HCT116 (cell line): ENCODE data around the gene LMO7. TPM values are rescaled to one million over a fixed set of nuclear protein-coding genes. Genes with fewer than 3 reads are reported as not detected.
"Not testable (repeated sequence)": the region's sequence is repeated elsewhere in the genome, so short reads cannot be mapped to it uniquely, and the experiment has no call there.

ENCODE experiments used
- ATAC-seq: fragments of 200-7000 bp; cut with Tn5 transposase; 2 replicates; pipeline ENCODE4 v1.9.1; 2020; ENCODE audit warnings: mild to moderate bottlenecking, moderate library complexity
- BruUV-seq: library from RNA; stranded (reverse); fragments of 400-500 nt; replicated peaks from 2 replicates; lab custom pipeline; 2021; lab: Mats Ljungman, UMichigan
- CTCF ChIA-PET: fragments of 300-600 bp; sonication (Branson Sonifier 250); formaldehyde crosslinking; loops from one replicate; lab custom pipeline; 2021; ENCODE audit warnings: antibody characterized with exemption; lab: Charles Lee
- POLR2A ChIA-PET: fragments of 300-600, 350-600 bp; sonication (Branson Sonifier 250); formaldehyde crosslinking; loops from one replicate; lab custom pipeline; 2021; ENCODE audit warnings: antibody characterized with exemption; lab: Charles Lee
- RAD21 ChIA-PET, 2 experiments: fragments of 300-600 bp; sonication (Branson Sonifier 250); formaldehyde crosslinking; loops; one replicate each; lab custom pipeline; 2023; ENCODE audit warnings: low total read pairs in 2 of 2; ENCODE audit not compliant: uncharacterized antibody in 2 of 2, unreplicated experiment in 2 of 2, low non-redundant PET in 1 of 2; lab: Charles Lee
- DNase-seq: peaks from one replicate; pipeline ENCODE4 v3.0.0-alpha.2; 2010; ENCODE audit warnings: low read depth, low spot score
- H2AFZ ChIP-seq: fragments of 200-600 bp; shearing (Covaris generic), sonication (generic); 2 replicates; pipeline ENCODE4 v1.6.1; 2017; ENCODE audit warnings: low read depth, mixed run types, mixed read lengths, antibody characterized with exemption, low read length; ENCODE audit not compliant: poor library complexity, severe bottlenecking
- H3K27ac ChIP-seq: 2 replicates; pipeline ENCODE4 v1.5.1; 2012; ENCODE audit warnings: low read depth, low read length
- H3K27me3 ChIP-seq: fragments of 200-600 bp; sonication (generic); 2 replicates; pipeline ENCODE4 v1.6.1; 2016; ENCODE audit warnings: mixed run types, low read length, mixed read lengths; ENCODE audit not compliant: insufficient read depth
- H3K36me3 ChIP-seq, 2 experiments: fragments of 200-500 bp in 1 of 2; fragments of 200-600 bp in 1 of 2; sonication (Bioruptor generic) in 1 of 2; sonication (generic) in 1 of 2; 2 replicates each; pipeline versions ENCODE4 v1.5.1 to v1.6.1; 2014 to 2016; ENCODE audit warnings: low read length in 2 of 2, inconsistent platforms in 1 of 2, mixed read lengths in 1 of 2, mixed run types in 1 of 2; ENCODE audit not compliant: insufficient read depth in 2 of 2, control insufficient read depth in 1 of 2
- H3K4me1 ChIP-seq, 2 experiments: fragments of 200-600 bp in 1 of 2; sonication (generic) in 1 of 2; 2 replicates each; pipeline versions ENCODE4 v1.5.1 to v1.6.1; 2012 to 2017; ENCODE audit warnings: low read length in 2 of 2, inconsistent platforms in 1 of 2, mild to moderate bottlenecking in 1 of 2, mixed read lengths in 1 of 2, mixed run types in 1 of 2, moderate library complexity in 1 of 2; ENCODE audit not compliant: insufficient read depth in 2 of 2, control insufficient read depth in 1 of 2
- H3K4me2 ChIP-seq: fragments of 200-600 bp; sonication (generic); 2 replicates; pipeline ENCODE4 v1.6.1; 2017; ENCODE audit warnings: mixed run types, low read length, mixed read lengths
- H3K4me3 ChIP-seq, 2 experiments: fragments of 200-600 bp in 1 of 2; sonication (generic) in 1 of 2; replicated peaks in 1 of 2; 2 replicates each; pipeline ENCODE4 v1.5.1; 2011 to 2016; ENCODE audit warnings: low read length in 2 of 2, control low read depth in 1 of 2, low read depth in 1 of 2, mild to moderate bottlenecking in 1 of 2, mixed read lengths in 1 of 2, mixed run types in 1 of 2
- H3K79me2 ChIP-seq: fragments of 200-600 bp; sonication (generic); 2 replicates; pipeline ENCODE4 v1.6.1; 2017; ENCODE audit warnings: mild to moderate bottlenecking, mixed run types, low read length, moderate library complexity, mixed read lengths; ENCODE audit not compliant: insufficient read depth
- H3K9ac ChIP-seq: fragments of 200-600 bp; sonication (generic); 2 replicates; pipeline ENCODE4 v1.6.1; 2016; ENCODE audit warnings: low read length, mixed read lengths
- H3K9me2 ChIP-seq: fragments of 200-600 bp; sonication (generic), shearing (Covaris generic); 2 replicates; pipeline ENCODE4 v1.6.1; 2017; ENCODE audit warnings: mixed run types, mild to moderate bottlenecking, moderate library complexity; ENCODE audit not compliant: insufficient read depth
- H3K9me3 ChIP-seq, 2 experiments: fragments of 200-500 bp in 1 of 2; fragments of 200-600 bp in 1 of 2; sonication (Bioruptor generic) in 1 of 2; sonication (generic) in 1 of 2; 2 replicates each; pipeline ENCODE4 v1.6.1; 2014 to 2017; ENCODE audit warnings: low read length in 2 of 2, mixed read lengths in 2 of 2, inconsistent platforms in 1 of 2, low read depth in 1 of 2, mild to moderate bottlenecking in 1 of 2, mixed run types in 1 of 2, moderate library complexity in 1 of 2; ENCODE audit not compliant: control insufficient read depth in 1 of 2, insufficient read depth in 1 of 2
- H4K20me1 ChIP-seq: fragments of 200-600 bp; sonication (generic), shearing (Covaris generic); 2 replicates; pipeline ENCODE4 v1.6.1; 2017; ENCODE audit warnings: mixed run types, mild to moderate bottlenecking, moderate library complexity; ENCODE audit not compliant: insufficient read depth
- CTCF ChIP-seq, 3 experiments: fragments of 200-600 bp in 1 of 3; sonication (generic) in 1 of 3; IDR thresholded peaks in 2 of 3; conservative IDR thresholded peaks in 1 of 3; 2 replicates each; pipeline ENCODE4 v1.5.1; 2012 to 2017; ENCODE audit warnings: low read depth in 2 of 3, low read length in 2 of 3, antibody characterized with exemption in 1 of 3, borderline replicate concordance in 1 of 3, control low read depth in 1 of 3, mild to moderate bottlenecking in 1 of 3, mixed read lengths in 1 of 3, mixed run types in 1 of 3, moderate library complexity in 1 of 3; ENCODE audit not compliant: insufficient read depth in 1 of 3
- EGR1 ChIP-seq: IDR thresholded peaks from 2 replicates; pipeline ENCODE4 v1.6.1; 2012; ENCODE audit warnings: low read depth
- EZH2phosphoT487 ChIP-seq: fragments of 200-600 bp; IDR thresholded peaks from 2 replicates; pipeline ENCODE4 v1.6.1; 2018; ENCODE audit warnings: antibody characterized with exemption, borderline replicate concordance
- FOSL1 ChIP-seq: IDR thresholded peaks from 2 replicates; pipeline ENCODE4 v1.6.1; 2012; ENCODE audit warnings: low read depth
- POLR2A ChIP-seq: IDR thresholded peaks from 2 replicates; pipeline ENCODE4 v1.7.0; 2011; ENCODE audit warnings: borderline replicate concordance; ENCODE audit not compliant: insufficient read depth, insufficient read length; ENCODE audit errors: extremely low read depth
- RAD21 ChIP-seq: IDR thresholded peaks from 2 replicates; pipeline ENCODE4 v1.6.1; 2012; ENCODE audit warnings: low read depth, mild to moderate bottlenecking
- SP1 ChIP-seq: IDR thresholded peaks from 2 replicates; pipeline ENCODE4 v1.6.1; 2012; ENCODE audit warnings: low read depth
- YY1 ChIP-seq: IDR thresholded peaks from 2 replicates; pipeline ENCODE4 v1.6.1; 2011; ENCODE audit warnings: low read length, low read depth, moderate library complexity, mild to moderate bottlenecking; ENCODE audit not compliant: insufficient replicate concordance; ENCODE audit errors: extremely low read depth
- ZBTB33 ChIP-seq: IDR thresholded peaks from 2 replicates; pipeline ENCODE4 v1.6.1; 2011; ENCODE audit warnings: mild to moderate bottlenecking, low read length, moderate library complexity; ENCODE audit not compliant: insufficient replicate concordance; ENCODE audit errors: extremely low read depth
- ZFX ChIP-seq: fragments of 450-650 bp; IDR thresholded peaks from 2 replicates; pipeline ENCODE4 v1.6.1; 2017
- intact Hi-C: fragments of 100-400 bp; cut with micrococcal nuclease; formaldehyde crosslinking; loops from 2 replicates; pipeline ENCODE4 v1.10.0; 2022
- total RNA-seq: library from RNA; stranded (reverse); gene quantifications from one replicate; pipeline ENCODE4 v1.2.1, GENCODE V29; 2021; ENCODE audit not compliant: unreplicated experiment

LMO7 gene
- total RNA-seq, 1 experiment from 2014 or later: 8.1 TPM

- no peak for TF ChIP-seq ZFX
- TF ChIP-seq EZH2phosphoT487: no peak
- no peaks in the 10 kb centered on the region for H3K27me3 ChIP-seq
- no peak overlapping the region for H3K9ac ChIP-seq
- RAD21 ChIA-PET: no interaction called here
- H3K79me2 ChIP-seq: no peaks in the 10 kb centered on the region
- H3K36me3 ChIP-seq: no peaks in the 10 kb centered on the region
- BruUV-seq: no TSS peak
- no peak for ATAC-seq
- no peak overlapping the region for H3K4me3 ChIP-seq
- H4K20me1 ChIP-seq: no peaks in the 10 kb centered on the region
- H2AFZ ChIP-seq: no peak overlapping the region
- H3K9me3 ChIP-seq: no peaks in the 10 kb centered on the region
- H3K9me2 ChIP-seq: no peaks in the 10 kb centered on the region
- H3K4me2 ChIP-seq: no peak overlapping the region
- DNase-seq: no peak
- no peaks in the 10 kb centered on the region for H3K4me1 ChIP-seq
- CTCF ChIA-PET: interaction anchor here (1.0 kb wide), 1 partner anchor 9 kb away, joined by 5 read pairs; no protein-coding TSS in a partner anchor
- intact Hi-C loops: loop anchor here (10.0 kb wide), 1 partner anchor 1325 kb away; no protein-coding TSS in a partner anchor
- H3K27ac ChIP-seq: no peak overlapping the region
- POLR2A ChIA-PET: no interaction called here
These were observed 43.3 kb downstream of the LMO7 start for GRCh38 chr13:75679459-75679858.

GRCh38 chr13:75680251-75680650 is 44.1 kb downstream of the LMO7 start:
- BruUV-seq, H3K27me3 ChIP-seq, CTCF ChIA-PET, H3K4me3 ChIP-seq, H3K9me3 ChIP-seq, H2AFZ ChIP-seq, RAD21 ChIA-PET, H3K27ac ChIP-seq, H3K36me3 ChIP-seq, H3K4me2 ChIP-seq, H3K9ac ChIP-seq, ATAC-seq, DNase-seq, H3K79me2 ChIP-seq, H4K20me1 ChIP-seq, POLR2A ChIA-PET, H3K9me2 ChIP-seq, H3K4me1 ChIP-seq: not testable (repeated sequence)
- intact Hi-C loops: loop anchor here (10.0 kb wide), 1 partner anchor 1305 kb away; no protein-coding TSS in a partner anchor

GRCh38 chr13:75682326-75682725 is 46.2 kb downstream of the LMO7 start:
- Histone ChIP-seq H3K9ac (no peak overlapping the region), H3K4me3 (no peak overlapping the region), H3K79me2 (no peaks in the 10 kb centered on the region), H3K36me3 (no peaks in the 10 kb centered on the region), H3K9me2 (no peaks in the 10 kb centered on the region), H3K4me1 (peaks cover 8 to 11% of the 10 kb centered on the region in 2 experiments), H3K9me3 (no peaks in the 10 kb centered on the region), H3K27ac (no peak overlapping the region), H4K20me1 (no peaks in the 10 kb centered on the region), H3K4me2 (no peak overlapping the region), H3K27me3 (no peaks in the 10 kb centered on the region), H2AFZ (no peak overlapping the region)
- no peak for ATAC-seq
- RAD21 ChIA-PET: no interaction called here
- no peak for DNase-seq
- POLR2A ChIA-PET: no interaction called here
- CTCF ChIA-PET: no interaction called here
- BruUV-seq: no TSS peak
- intact Hi-C loops: loop anchor here (10.0 kb wide), 1 partner anchor 1302 kb away; no protein-coding TSS in a partner anchor
- TF ChIP-seq RAD21 (no peak), POLR2A (no peak), FOSL1 (no peak), EGR1 (no peak), CTCF (IDR thresholded peaks at IDR 0.05 in 2 of 3, conservative IDR thresholded peaks at IDR 0.05 in 1 of 3; ENCODE audit: borderline replicate concordance in 1 of 3, insufficient read depth in 1 of 3, low read depth in 2 of 3, low read length in 2 of 3) (no peak), YY1 (no peak), ZBTB33 (no peak), SP1 (no peak)
